GM18520 (cell line): ENCODE results near the gene DGCR6.
"Not testable (repeated sequence)": the region's sequence is repeated elsewhere in the genome, so short reads cannot be mapped to it uniquely, and the experiment has no call there.

ENCODE experiments used
- ATAC-seq: cut with Tn5 transposase; IDR thresholded peaks from one replicate; pipeline ENCODE4 v1.9.1; 2021; ENCODE audit not compliant: unreplicated experiment

DGCR6 gene

GRCh38 chr22:18929459-18929858, 23.3 kb downstream of the DGCR6 start:
- no peak for ATAC-seq

GRCh38 chr22:18931905-18932652, 26.0 kb downstream of the DGCR6 start:
- no peak for ATAC-seq

- no peak for ATAC-seq
Observed at GRCh38 chr22:18933914-18934313, 27.8 kb downstream of the DGCR6 start.

DNA sequence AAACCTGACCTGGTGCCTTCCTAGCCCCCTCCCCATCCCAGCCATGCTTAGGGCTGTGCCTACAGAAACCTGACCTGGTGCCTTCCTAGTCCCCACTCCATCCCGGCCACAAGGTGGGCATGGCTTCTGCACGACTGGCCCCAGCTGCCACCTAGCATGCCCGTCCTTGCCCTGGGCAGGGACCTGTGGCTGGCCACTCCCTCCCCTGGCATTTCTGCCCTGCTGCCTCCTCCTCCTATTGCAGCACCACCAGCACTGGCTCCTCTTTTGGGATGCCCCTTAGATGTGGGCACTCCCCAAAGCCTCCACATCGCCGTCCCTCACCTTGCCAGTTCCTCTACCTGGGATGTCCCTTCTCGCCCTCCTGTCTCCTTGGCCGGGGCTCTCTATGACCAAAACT, 28.6 kb downstream of the DGCR6 start:
- not testable (repeated sequence) for ATAC-seq

GRCh38 chr22:18935889-18936529, 29.9 kb downstream of the DGCR6 start, which contains the start of gene PRODH:
PRODH (minus strand) TSS chr22:18936293; CDS start chr22:18936287, 6 bp downstream.
- no peak for ATAC-seq

GRCh38 chr22:18938691-18939090, 32.6 kb downstream of the DGCR6 start:
- not testable (repeated sequence) for ATAC-seq

GRCh38 chr22:18947105-18947504, 41.0 kb downstream of the DGCR6 start:
- ATAC-seq: not testable (repeated sequence)

- ATAC-seq: no peak
Observed at GRCh38 chr22:18947905-18948304, 41.8 kb downstream of the DGCR6 start.

DNA sequence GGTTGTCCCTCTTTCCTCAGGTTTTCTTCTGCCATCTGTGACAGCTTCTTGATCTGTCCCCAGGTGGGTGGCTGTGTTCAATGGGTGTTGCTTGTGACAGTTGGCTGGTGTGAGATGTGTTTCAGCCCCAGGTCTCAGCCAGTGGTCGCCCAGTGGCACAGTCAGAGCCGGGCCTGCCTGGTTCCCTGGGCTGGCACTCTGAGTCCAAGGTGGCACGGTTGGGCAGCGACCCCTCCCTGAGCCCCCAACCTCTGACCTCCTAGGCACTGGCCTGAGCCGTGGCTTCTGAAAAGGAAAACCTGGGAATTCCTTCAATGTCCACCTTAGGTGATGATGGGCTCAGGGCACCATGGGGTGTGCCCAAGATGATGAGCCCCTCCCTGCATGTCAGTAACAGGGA, 44.0 kb downstream of the DGCR6 start:
- ATAC-seq: no peak

DNA sequence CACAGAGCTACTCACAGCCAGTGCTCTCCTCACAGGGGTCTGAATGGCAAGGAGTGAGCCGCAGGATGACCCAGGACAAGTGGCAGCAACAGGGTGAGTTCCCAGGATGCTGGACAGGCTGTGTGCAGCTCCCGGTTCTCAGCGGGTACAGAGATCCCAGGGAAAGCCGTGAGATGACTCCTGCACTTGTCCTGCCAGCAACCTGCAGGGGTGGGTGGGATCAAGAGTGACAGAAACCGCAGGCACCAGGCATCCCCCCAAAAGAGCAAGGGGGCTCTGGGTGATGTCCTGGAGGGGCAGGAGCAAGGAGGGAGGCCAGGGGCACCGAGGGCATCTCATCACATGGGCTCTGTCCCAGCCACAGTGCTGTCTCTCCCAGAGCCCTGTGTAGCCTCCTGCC, 45.9 kb downstream of the DGCR6 start:
- no peak for ATAC-seq

DNA sequence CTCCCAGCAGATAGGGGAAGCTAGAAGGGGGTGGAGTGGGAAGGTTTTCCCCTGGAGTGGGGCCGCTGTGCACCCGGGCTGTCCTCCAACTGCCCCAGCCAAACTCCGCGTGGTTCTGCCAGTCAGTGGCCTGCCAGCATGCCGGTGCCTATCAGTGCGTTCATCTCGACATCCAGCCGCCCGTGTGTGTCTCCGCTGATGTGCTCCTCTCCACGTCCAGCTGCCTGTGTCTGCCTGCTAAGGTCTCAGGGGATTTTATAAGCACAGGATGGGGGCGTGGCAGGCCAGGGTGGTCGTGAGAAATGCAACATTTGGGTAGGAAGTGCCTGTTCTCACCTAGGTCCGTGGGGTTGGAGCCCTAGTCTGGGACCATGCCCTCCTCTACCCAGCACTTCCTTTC, 47.0 kb downstream of the DGCR6 start:
- not testable (repeated sequence) for ATAC-seq

DNA sequence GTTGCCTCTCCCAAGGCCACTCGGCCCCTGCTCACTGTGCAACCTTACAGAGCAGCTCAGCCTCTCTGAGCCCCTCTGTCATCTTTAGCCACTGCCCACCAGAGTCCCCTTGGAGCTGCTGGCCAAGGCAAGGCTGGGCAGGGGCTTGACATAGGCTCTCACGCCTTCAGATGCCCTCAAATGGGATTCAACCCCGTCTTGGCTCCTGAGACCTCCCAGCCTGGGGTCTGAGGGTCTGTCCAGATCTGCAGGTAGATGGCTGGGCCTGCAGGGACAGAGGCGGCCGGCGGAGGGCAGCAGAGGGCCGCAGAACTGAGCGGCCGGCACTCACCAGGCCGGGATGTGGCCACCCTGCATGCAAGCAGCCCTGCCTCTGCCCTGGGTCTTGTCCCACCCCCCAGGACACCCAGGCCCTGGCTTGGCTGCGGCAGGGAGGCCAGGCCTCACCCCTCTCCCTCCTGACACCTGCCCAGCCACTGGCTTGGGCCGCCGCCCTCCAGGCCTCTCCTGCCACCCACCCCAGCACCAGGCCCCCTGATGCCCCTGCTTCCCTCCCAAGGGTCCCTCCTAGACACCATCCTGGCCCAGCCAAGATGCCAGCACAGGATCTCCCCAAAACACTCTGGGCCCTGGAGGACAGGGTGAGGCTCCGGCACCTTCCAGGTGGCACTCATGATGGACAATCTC, 48.3 kb downstream of the DGCR6 start:
- ATAC-seq: not testable (repeated sequence)

DNA sequence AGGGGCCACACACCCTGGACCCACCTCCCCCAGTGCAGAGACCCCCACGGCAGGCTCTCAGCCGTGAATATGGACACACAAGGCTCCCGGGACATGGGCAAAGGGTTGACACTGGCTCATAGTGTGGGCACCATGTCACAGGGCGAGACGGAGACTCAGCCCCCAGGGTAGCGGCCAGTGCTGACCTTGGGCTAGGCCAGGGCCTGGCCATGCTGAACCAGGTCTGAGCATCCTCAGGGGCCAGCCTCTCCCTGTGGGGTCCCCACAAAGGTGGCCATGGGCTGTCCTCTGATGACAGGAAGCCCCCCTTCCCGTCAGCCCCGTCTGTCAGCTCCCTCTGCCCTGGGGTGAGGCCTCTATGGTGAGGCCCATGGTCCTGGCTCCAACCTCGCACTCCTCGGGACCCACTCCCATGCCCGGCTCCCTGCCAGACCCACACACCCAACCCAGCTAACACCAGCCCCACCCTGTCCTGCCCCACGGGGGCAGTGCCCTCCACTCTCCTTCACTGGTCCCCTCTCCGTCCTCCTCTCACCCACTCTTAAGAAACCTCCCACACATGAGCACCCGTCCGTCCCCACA, 49.0 kb downstream of the DGCR6 start:
- no peak for ATAC-seq

GRCh38 chr22:18955696-18956095, 49.6 kb downstream of the DGCR6 start:
- ATAC-seq: no peak

- ATAC-seq: not testable (repeated sequence)
Observed at GRCh38 chr22:18956121-18956895, 50.2 kb downstream of the DGCR6 start.

GRCh38 chr22:18956956-18957355, 50.8 kb downstream of the DGCR6 start:
- ATAC-seq: not testable (repeated sequence)

- ATAC-seq: not testable (repeated sequence)
Observed at GRCh38 chr22:18957621-18958320, 51.7 kb downstream of the DGCR6 start.

DNA sequence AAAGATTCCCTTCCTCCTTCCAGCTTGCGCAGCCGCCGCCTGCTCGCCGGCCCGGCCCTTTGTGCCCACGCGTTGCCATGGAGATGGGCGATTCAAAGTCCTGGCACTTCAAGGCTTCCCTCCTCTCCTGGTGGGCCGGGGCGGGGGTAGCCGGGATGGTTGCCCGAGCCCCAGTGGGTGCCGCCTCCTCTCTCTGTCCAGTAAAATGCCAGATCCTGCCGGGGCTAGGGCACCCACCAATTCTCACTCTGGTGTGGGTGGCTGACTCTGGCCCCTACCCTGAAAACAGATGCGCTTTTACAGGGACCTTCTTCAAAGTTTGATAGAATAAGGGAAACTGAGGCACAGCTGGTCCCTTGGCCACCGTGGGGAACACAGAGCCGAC, 52.2 kb downstream of the DGCR6 start:
- ATAC-seq: not testable (repeated sequence)

DNA sequence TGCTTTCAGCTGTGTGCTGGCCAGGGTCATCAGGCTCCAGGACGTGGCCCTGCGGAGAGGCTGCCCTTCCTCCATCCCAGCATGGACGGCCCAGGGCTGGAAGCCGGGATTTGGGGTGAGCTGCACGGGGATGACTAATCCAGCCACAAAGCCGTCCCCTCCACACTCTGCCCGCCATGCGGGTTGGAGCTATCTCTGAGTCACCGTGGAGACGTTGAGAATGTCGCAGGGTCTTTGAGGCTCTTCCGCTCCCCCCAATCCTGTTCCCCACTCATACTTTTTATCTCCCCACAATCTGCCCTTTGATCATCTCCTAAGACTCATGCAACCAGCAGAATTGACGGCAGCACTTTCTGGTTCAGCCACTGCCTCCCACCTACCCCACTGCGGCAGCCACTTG, 52.6 kb downstream of the DGCR6 start:
- ATAC-seq: not testable (repeated sequence)

- not testable (repeated sequence) for ATAC-seq
Observed at GRCh38 chr22:18959266-18959665, 53.1 kb downstream of the DGCR6 start.
